ENCODE measurements around the gene NUP160.
"Not testable (repeated sequence)": the region's sequence is repeated elsewhere in the genome, so short reads cannot be mapped to it uniquely, and the experiment has no call there.

The NUP160 gene

DNA sequence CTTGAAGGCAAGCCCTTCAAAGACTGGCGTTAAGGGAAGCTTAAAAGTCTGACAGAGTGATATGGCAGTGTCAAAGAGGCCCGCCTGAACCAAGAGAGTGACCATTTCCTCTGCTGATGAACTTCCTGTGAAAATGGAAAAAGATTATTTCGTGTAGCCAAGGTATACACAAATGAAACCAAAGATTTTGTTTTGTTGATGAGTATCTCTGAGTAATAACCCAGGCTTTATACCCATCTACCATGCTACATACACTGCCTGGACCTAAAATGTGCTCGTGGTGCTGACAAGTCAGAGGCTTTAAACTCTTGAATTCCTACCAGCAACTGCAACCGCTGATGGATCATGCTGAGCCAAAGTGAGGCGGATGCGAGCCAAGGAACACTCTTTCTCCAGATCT is 60.0 kb downstream of the NUP160 start:
- DNase-seq (ENCODE audit: low read depth): no peak

- DNase-seq (ENCODE audit: low read depth): peak; percentile 77
Measured at GRCh38 chr11:47786373-47786772, 61.8 kb downstream of the NUP160 start.

- no peak for DNase-seq (ENCODE audit: low read depth)
Measured at GRCh38 chr11:47784785-47785381, 63.3 kb downstream of the NUP160 start.

DNA sequence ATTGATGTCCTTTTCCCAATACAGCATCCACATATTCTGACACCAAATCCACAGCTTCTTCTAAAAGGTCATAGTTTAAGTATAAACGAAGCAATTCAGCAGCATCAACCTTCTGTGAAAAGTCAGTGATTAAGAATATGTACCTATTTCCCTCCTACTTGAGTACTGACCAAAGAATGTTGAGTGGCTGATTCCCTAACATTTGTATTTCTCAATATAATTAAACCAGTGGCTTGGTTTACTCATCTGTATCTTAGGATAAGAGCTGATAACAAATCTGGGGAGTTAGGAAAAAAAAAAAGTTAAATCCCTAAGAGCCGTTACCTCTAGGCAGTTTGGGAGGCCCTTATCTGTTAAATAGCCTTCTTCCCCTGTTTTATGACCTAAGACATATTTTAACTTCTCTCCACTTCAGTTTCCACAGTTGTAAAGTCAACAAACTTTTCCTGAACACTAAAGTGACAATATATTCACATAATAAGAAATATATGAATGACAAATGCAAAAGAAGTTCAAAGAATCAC is 65.0 kb downstream of the NUP160 start:
- DNase-seq (ENCODE audit: low read depth): no peak

DNA sequence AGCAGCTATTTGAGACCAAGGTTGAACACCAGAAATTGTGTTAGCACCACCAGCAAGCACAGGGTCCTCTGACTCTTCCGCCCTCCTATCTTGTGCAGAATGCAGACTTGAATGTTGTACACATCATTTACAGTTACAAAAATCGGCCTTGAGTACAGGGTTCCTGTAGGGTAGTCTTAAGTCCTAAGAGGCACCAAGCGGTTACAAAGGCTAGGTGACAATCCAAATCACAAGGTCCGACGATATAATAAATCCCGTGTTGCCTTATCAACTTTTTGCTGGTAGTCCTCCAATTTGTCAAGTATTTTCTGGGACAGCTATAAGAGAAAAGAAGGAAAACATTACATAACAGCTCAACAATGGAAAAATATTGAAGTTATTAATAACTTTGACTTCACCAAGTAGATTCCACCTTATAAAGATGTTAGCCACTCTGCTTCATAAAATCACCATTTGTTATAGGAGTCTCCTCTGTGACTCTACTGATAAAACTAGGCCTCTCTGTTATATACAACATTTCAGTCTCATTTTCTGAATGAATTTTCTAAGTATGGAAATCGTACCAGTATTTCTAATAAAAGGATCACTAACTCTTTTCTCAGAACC is 69.2 kb downstream of the NUP160 start:
- DNase-seq (ENCODE audit: low read depth): no peak

DNA sequence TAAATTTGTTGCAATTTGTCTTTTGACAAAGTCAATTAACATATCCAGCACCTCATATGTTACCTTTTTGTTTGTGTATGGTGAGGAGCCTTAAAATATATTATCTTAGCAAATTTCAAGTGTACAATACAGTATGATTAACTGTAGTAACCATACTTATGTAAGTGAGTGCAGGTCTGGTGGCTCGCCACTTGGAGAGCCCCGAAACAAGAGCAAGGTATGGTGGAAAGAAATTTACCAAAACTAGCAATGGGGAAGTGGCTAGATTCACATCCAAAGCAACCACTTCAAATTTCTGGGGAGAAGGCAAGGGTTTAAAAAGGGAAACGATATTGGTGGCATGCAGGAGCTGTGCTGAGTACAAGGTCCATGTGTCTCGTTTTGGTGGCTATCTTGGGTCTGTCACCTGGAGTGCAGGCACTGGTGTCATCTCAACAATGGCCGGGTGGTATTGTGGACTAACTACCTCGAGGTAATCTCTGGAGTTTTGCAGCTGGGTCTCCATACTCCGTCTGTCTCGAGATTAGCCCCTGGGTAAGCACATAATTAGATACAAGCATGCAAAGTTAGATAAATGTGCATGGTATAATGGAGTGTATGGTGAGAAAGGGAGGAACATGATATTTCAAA is 72.8 kb downstream of the NUP160 start:
- no peak for DNase-seq (ENCODE audit: low read depth)

GRCh38 chr11:47773882-47774281 is 74.3 kb downstream of the NUP160 start:
- no peak for DNase-seq (ENCODE audit: low read depth)

GRCh38 chr11:47769556-47769955 is 78.6 kb downstream of the NUP160 start:
- not testable (repeated sequence) for DNase-seq (ENCODE audit: low read depth)

DNA sequence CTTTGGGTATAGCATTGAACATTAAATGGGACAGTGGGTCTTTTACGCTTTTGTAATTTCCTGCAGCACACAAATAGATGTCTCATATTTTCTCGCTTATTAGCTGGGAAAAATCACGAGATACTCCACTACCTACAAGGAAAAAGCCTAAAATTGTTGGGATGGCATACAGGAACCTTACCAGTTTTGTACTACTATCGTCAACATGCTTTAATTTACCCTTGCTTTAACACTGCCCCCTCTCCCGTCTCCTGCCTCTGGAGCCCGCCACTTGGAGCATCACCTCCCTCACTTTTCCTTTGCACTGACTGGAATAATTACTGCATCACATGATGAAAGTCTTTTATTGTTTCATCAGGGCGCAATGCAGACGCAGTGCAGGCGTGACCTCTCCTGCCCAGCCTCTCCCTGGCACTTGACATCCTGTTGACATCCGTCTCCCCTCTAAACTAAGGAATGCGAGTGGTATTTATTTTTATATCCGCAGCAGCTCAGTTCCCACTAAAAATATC is 80.0 kb downstream of the NUP160 start:
- peak; percentile 78 for DNase-seq (ENCODE audit: low read depth)

- peak; percentile 72 for DNase-seq (ENCODE audit: low read depth)
Measured at GRCh38 chr11:47766509-47767227, 81.5 kb downstream of the NUP160 start.

- peak; percentile 14 for DNase-seq (ENCODE audit: low read depth)
Measured at GRCh38 chr11:47765086-47765485, 83.1 kb downstream of the NUP160 start.

GRCh38 chr11:47759291-47759690 is 88.9 kb downstream of the NUP160 start:
- DNase-seq (ENCODE audit: low read depth): not testable (repeated sequence)

- DNase-seq (ENCODE audit: low read depth): no peak
Measured at GRCh38 chr11:47756208-47756607, 91.9 kb downstream of the NUP160 start.

GRCh38 chr11:47750725-47751124 is 97.4 kb downstream of the NUP160 start:
- DNase-seq (ENCODE audit: low read depth): peak; percentile 21

- DNase-seq (ENCODE audit: low read depth): not testable (repeated sequence)
Measured at GRCh38 chr11:47742494-47742893, 105.7 kb downstream of the NUP160 start.

GRCh38 chr11:47737817-47738216 is 110.3 kb downstream of the NUP160 start:
- not testable (repeated sequence) for DNase-seq (ENCODE audit: low read depth)

GRCh38 chr11:47732271-47732670 is 115.9 kb downstream of the NUP160 start:
- no peak for DNase-seq (ENCODE audit: low read depth)

DNA sequence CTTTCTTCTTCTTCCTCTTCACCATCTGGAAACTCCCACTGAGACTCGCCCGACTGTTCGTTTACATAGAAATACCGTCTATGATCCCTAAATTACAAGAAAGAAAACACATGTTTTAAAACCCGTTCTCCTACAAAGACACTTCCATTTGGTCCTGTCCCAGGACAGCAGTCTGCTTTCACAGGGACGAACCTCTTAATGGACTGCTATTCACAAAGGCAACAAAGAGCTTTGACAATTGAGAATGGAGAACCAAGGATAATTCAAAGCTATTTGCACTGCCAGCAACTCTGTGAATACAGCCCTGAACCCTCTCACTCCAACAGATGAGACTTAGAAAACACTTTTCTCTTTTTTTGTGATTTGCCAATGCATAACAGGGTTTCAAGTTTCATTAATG is 116.7 kb downstream of the NUP160 start:
- DNase-seq (ENCODE audit: low read depth): no peak

Data from iris pigment epithelial cell (primary cell).